Measurements from ENCODE around the gene PPP1R1C.

- no peak for TF ChIP-seq POLR2A (IDR thresholded peaks at IDR 0.05)
- TF ChIP-seq, protein P1, sequence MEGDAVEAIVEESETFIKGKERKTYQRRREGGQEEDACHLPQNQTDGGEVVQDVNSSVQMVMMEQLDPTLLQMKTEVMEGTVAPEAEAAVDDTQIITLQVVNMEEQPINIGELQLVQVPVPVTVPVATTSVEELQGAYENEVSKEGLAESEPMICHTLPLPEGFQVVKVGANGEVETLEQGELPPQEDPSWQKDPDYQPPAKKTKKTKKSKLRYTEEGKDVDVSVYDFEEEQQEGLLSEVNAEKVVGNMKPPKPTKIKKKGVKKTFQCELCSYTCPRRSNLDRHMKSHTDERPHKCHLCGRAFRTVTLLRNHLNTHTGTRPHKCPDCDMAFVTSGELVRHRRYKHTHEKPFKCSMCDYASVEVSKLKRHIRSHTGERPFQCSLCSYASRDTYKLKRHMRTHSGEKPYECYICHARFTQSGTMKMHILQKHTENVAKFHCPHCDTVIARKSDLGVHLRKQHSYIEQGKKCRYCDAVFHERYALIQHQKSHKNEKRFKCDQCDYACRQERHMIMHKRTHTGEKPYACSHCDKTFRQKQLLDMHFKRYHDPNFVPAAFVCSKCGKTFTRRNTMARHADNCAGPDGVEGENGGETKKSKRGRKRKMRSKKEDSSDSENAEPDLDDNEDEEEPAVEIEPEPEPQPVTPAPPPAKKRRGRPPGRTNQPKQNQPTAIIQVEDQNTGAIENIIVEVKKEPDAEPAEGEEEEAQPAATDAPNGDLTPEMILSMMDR (IDR thresholded peaks at IDR 0.05), result no peak
These were observed 78.5 kb downstream of the PPP1R1C start for GRCh38 chr2:182064019-182064778.
